WTC11 (cell line): ENCODE measurements around the gene NELL2. TPM values are rescaled to one million over a fixed set of nuclear protein-coding genes. Genes with fewer than 3 reads are reported as not detected.

Source experiments
- ATAC-seq: fragments of 200-7000 bp; cut with Tn5 transposase; 2 replicates; pipeline ENCODE4 v1.10.0; 2021; ENCODE audit warnings: mild to moderate bottlenecking, moderate library complexity
- CTCF ChIA-PET: fragments of 300-600 bp; sonication (Branson Sonifier 250); formaldehyde crosslinking; loops from one replicate; lab custom pipeline; 2021; ENCODE audit warnings: antibody characterized with exemption; lab: Charles Lee
- POLR2A ChIA-PET: fragments of 350-600 bp; sonication (Branson Sonifier 250); formaldehyde crosslinking; loops from one replicate; lab custom pipeline; 2021; ENCODE audit warnings: antibody characterized with exemption; lab: Charles Lee
- DNase-seq: peaks from one replicate; pipeline ENCODE4 v3.0.0; 2021; ENCODE audit warnings: low spot score
- H3K27ac Mint-ChIP-seq: 2 replicates; pipeline ENCODE4 v1.8.0; 2021; ENCODE audit warnings: mixed read lengths
- H3K27me3 Mint-ChIP-seq: 2 replicates; pipeline ENCODE4 v1.8.0; 2021; ENCODE audit warnings: low read depth, mild to moderate bottlenecking, moderate library complexity, mixed read lengths
- H3K36me3 Mint-ChIP-seq: 2 replicates; pipeline ENCODE4 v1.8.0; 2021; ENCODE audit warnings: mixed read lengths
- H3K4me1 Mint-ChIP-seq: 2 replicates; pipeline ENCODE4 v1.8.0; 2022; ENCODE audit warnings: mixed read lengths
- H3K4me3 Mint-ChIP-seq: 2 replicates; pipeline ENCODE4 v1.8.0; 2021; ENCODE audit warnings: mild to moderate bottlenecking, moderate library complexity, mixed read lengths
- H3K9me3 Mint-ChIP-seq: 2 replicates; pipeline ENCODE4 v1.8.0; 2021; ENCODE audit warnings: mixed read lengths
- AFF4 ChIP-seq: sonication (generic); formaldehyde crosslinking; IDR thresholded peaks from 2 replicates; pipeline ENCODE4 v1.8.1; 2023; ENCODE audit warnings: mild to moderate bottlenecking, missing genetic modification reagents, borderline replicate concordance
- ATF6 ChIP-seq: sonication (generic); formaldehyde crosslinking; IDR thresholded peaks from 2 replicates; pipeline ENCODE4 v1.8.1; 2023; ENCODE audit warnings: mild to moderate bottlenecking, missing genetic modification reagents
- CTCF ChIP-seq: fragments of 200-600 bp; IDR thresholded peaks from 2 replicates; pipeline ENCODE4 v1.8.0; 2022; ENCODE audit warnings: antibody characterized with exemption
- ELF4 ChIP-seq: sonication (generic); formaldehyde crosslinking; IDR thresholded peaks from 2 replicates; pipeline ENCODE4 v1.8.1; 2022; ENCODE audit warnings: low read depth, mild to moderate bottlenecking, moderate library complexity, missing genetic modification reagents
- FOXK1 ChIP-seq: sonication (generic); formaldehyde crosslinking; IDR thresholded peaks from 2 replicates; pipeline ENCODE4 v1.8.0; 2022; ENCODE audit warnings: mild to moderate bottlenecking, moderate library complexity, missing genetic modification reagents
- FOXP4 ChIP-seq: sonication (generic); formaldehyde crosslinking; IDR thresholded peaks from 2 replicates; pipeline ENCODE4 v1.8.0; 2022; ENCODE audit warnings: mild to moderate bottlenecking, missing genetic modification reagents
- GABPB1 ChIP-seq: sonication (generic); formaldehyde crosslinking; IDR thresholded peaks from 2 replicates; pipeline ENCODE4 v1.8.1; 2023; ENCODE audit warnings: mild to moderate bottlenecking, missing genetic modification reagents
- GRHL2 ChIP-seq: fragments of 250-450 bp; sonication (Bioruptor Pico); IDR thresholded peaks from 2 replicates; pipeline ENCODE4 v1.8.0; 2022; ENCODE audit warnings: mild to moderate bottlenecking, moderate library complexity; ENCODE audit not compliant: insufficient replicate concordance, severe bottlenecking
- IRF1 ChIP-seq: sonication (generic); formaldehyde crosslinking; IDR thresholded peaks from 2 replicates; pipeline ENCODE4 v1.8.0; 2023; ENCODE audit warnings: missing genetic modification reagents
- JAZF1 ChIP-seq: fragments of 250-450 bp; sonication (Bioruptor Pico); IDR thresholded peaks from 2 replicates; pipeline ENCODE4 v1.9.0; 2021; ENCODE audit warnings: moderate library complexity, mild to moderate bottlenecking, inconsistent platforms
- MLX ChIP-seq: sonication (generic); formaldehyde crosslinking; IDR thresholded peaks from 2 replicates; pipeline ENCODE4 v1.8.1; 2023; ENCODE audit warnings: mild to moderate bottlenecking, missing genetic modification reagents, moderate library complexity
- NFATC4 ChIP-seq: fragments of 250-450 bp; sonication (Bioruptor Pico); IDR thresholded peaks from 2 replicates; pipeline ENCODE4 v1.9.0; 2021; ENCODE audit warnings: mild to moderate bottlenecking
- TEAD4 ChIP-seq: sonication (generic); formaldehyde crosslinking; IDR thresholded peaks from 2 replicates; pipeline ENCODE4 v1.8.0; 2022; ENCODE audit warnings: mild to moderate bottlenecking, missing genetic modification reagents
- USF2 ChIP-seq: sonication (generic); formaldehyde crosslinking; IDR thresholded peaks from 2 replicates; pipeline ENCODE4 v1.8.1; 2023; ENCODE audit warnings: mild to moderate bottlenecking, missing genetic modification reagents, moderate library complexity
- ZNF121 ChIP-seq: sonication (generic); formaldehyde crosslinking; IDR thresholded peaks from 2 replicates; pipeline ENCODE4 v1.8.0; 2023; ENCODE audit warnings: missing genetic modification reagents
- ZNF232 ChIP-seq: sonication (generic); formaldehyde crosslinking; IDR thresholded peaks from 2 replicates; pipeline ENCODE4 v1.8.0; 2022; ENCODE audit warnings: mild to moderate bottlenecking, missing genetic modification reagents
- ZNF396 ChIP-seq: fragments of 250-450 bp; sonication (Bioruptor Pico); IDR thresholded peaks from 2 replicates; pipeline ENCODE4 v1.8.0; 2021; ENCODE audit warnings: mild to moderate bottlenecking, moderate library complexity, borderline replicate concordance
- ZNF416 ChIP-seq: fragments of 250-450 bp; sonication (Bioruptor Pico); IDR thresholded peaks from 2 replicates; pipeline ENCODE4 v1.9.0; 2021; ENCODE audit warnings: mild to moderate bottlenecking, inconsistent platforms
- ZNF425 ChIP-seq: fragments of 250-450 bp; sonication (Bioruptor Pico); conservative IDR thresholded peaks from 2 replicates; pipeline ENCODE4 v1.9.0; 2021; ENCODE audit warnings: mild to moderate bottlenecking
- ZNF512 ChIP-seq: sonication (generic); formaldehyde crosslinking; IDR thresholded peaks from 2 replicates; pipeline ENCODE4 v1.8.1; 2022; ENCODE audit warnings: missing genetic modification reagents, borderline replicate concordance
- total RNA-seq: library from RNA; stranded (reverse); gene quantifications from 3 replicates; pipeline ENCODE4 v1.2.3, GENCODE V29; 2021

NELL2 gene
- total RNA-seq, 1 experiment from 2014 or later, result 37.4 TPM

- TF ChIP-seq ZNF425, result no peak
- no peak for TF ChIP-seq ATF6 (CRISPR knock-in tag)
- TF ChIP-seq USF2 (CRISPR knock-in tag), result no peak
- no peak for TF ChIP-seq FOXK1 (CRISPR knock-in tag)
- TF ChIP-seq GABPB1, result no peak
- no peak for TF ChIP-seq ELF4 (CRISPR knock-in tag)
- no peak for TF ChIP-seq GRHL2
- no peak for TF ChIP-seq FOXP4 (CRISPR knock-in tag)
- TF ChIP-seq JAZF1 (CRISPR knock-in tag), result no peak
- no peak for TF ChIP-seq AFF4
- no peak for TF ChIP-seq NFATC4 (CRISPR knock-in tag)
- no peak for TF ChIP-seq TEAD4 (CRISPR knock-in tag)
- no peak for TF ChIP-seq ZNF416 (CRISPR knock-in tag)
- TF ChIP-seq CTCF, result no peak
- TF ChIP-seq ZNF121, result no peak
- no peak for TF ChIP-seq ZNF396
- TF ChIP-seq ZNF232 (CRISPR knock-in tag), result no peak
- TF ChIP-seq IRF1 (CRISPR knock-in tag), result no peak
- TF ChIP-seq ZNF512, result no peak
- TF ChIP-seq MLX, result no peak
- TF ChIP-seq, all 79 proteins: peak for 0
- no peaks in the 10 kb centered on the region for H3K27me3 Mint-ChIP-seq
- CTCF ChIA-PET, result interaction anchor here (1.0 kb wide), 1 partner anchor 9 kb away, joined by 5 read pairs; no protein-coding TSS in a partner anchor
- no peaks in the 10 kb centered on the region for H3K9me3 Mint-ChIP-seq
- H3K36me3 Mint-ChIP-seq, result no peaks in the 10 kb centered on the region
- peaks cover 3% of the 10 kb centered on the region; the same call in 1 of the 2 replicates for H3K4me1 Mint-ChIP-seq
- DNase-seq, result no peak
- no peak overlapping the region for H3K4me3 Mint-ChIP-seq
- no peak for ATAC-seq
- no peak overlapping the region for H3K27ac Mint-ChIP-seq
- POLR2A ChIA-PET, result no interaction called here
These were observed 45.6 kb upstream of the NELL2 start for GRCh38 chr12:44921736-44922135.
